Mesodermal cell (in vitro differentiated cells): ENCODE results near the gene SREBF1.

Experiments
- H3K27ac ChIP-seq: 2 replicates; pipeline ENCODE4 v1.7.0; 2013; ENCODE audit warnings: mild to moderate bottlenecking, low read depth, low read length, moderate library complexity; ENCODE audit not compliant: severe bottlenecking
- H3K36me3 ChIP-seq: 2 replicates; pipeline ENCODE4 v1.7.1; 2013; ENCODE audit warnings: mild to moderate bottlenecking, low read length, moderate library complexity; ENCODE audit not compliant: control insufficient read depth, insufficient read depth
- H3K4me1 ChIP-seq: one replicate; pipeline ENCODE4 v1.7.1; 2013; ENCODE audit warnings: mild to moderate bottlenecking, low read length; ENCODE audit not compliant: insufficient read depth, control insufficient read depth, poor library complexity, severe bottlenecking
- H3K4me3 ChIP-seq: 2 replicates; pipeline ENCODE4 v1.7.0; 2013; ENCODE audit warnings: low read length, control low read depth, mild to moderate bottlenecking; ENCODE audit not compliant: insufficient read depth, poor library complexity, severe bottlenecking; ENCODE audit errors: extremely low read depth
- H3K9me3 ChIP-seq: 2 replicates; pipeline ENCODE4 v1.7.1; 2013; ENCODE audit warnings: mild to moderate bottlenecking, low read length, moderate library complexity; ENCODE audit not compliant: control insufficient read depth
- WGBS, 2 experiments: methylation state at CpG; one replicate each; pipeline ENCODE4 v1.1.5; 2013; ENCODE audit warnings: missing lambda C conversion rate in 2 of 2; ENCODE audit not compliant: insufficient coverage in 2 of 2; 5-methylcytosine and 5-hydroxymethylcytosine counted together

Gene SREBF1

DNA sequence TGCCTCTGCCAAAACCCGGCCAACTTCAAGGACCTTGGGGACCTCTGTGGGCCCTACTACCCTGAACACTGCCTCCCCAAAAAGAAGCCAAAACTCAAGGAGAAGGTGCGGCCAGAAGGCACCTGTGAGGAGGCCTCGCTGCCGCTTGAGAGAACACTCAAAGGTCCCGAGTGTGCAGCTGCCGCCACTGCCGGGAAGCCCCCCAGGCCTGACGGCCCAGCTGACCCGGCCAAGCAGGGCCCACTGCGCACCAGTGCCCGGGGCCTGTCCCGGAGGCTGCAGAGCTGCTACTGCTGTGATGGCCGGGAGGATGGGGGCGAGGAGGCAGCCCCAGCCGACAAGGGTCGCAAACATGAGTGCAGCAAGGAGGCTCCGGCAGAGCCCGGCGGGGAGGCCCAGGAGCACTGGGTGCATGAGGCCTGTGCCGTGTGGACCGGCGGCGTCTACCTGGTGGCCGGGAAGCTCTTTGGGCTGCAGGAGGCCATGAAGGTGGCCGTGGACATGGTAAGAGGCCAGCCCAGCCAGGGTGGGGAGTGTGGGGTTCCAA lies 38.7 kb downstream of the SREBF1 start:
- Histone ChIP-seq H3K4me1 (peaks cover 5% of the 10 kb centered on the region), H3K36me3 (peaks cover 88% of the 10 kb centered on the region), H3K4me3 (no peak overlapping the region), H3K9me3 (no peaks in the 10 kb centered on the region), H3K27ac (no peak overlapping the region)
- WGBS, 2 experiments = 94 to 95% methylated on average over 18 to 24 of the region's 25 CpGs

DNA sequence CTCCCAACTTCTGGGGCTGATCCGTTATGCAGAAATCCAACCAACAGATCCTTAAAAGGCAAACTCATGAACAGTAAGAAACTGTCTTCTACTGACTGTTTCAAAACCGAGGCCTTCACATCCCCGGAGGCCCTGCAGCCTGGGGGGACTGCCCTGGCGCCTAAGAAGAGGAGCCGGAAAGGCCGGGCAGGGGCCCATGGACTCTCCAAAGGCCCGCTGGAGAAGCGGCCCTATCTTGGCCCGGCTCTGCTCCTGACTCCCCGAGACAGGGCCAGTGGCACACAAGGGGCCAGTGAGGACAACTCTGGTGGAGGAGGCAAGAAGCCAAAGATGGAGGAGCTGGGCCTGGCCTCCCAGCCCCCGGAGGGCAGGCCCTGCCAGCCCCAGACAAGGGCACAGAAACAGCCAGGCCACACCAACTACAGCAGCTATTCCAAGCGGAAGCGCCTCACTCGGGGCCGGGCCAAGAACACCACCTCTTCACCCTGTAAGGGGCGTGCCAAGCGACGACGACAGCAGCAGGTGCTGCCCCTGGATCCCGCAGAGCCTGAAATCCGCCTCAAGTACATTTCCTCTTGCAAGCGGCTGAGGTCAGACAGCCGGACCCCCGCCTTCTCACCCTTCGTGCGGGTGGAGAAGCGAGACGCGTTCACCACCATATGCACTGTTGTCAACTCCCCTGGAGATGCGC lies 39.5 kb downstream of the SREBF1 start:
- Histone ChIP-seq H3K4me1 (peaks cover 13% of the 10 kb centered on the region), H3K27ac (no peak overlapping the region), H3K4me3 (no peak overlapping the region), H3K36me3 (peaks cover 86% of the 10 kb centered on the region), H3K9me3 (no peaks in the 10 kb centered on the region)
- WGBS, 2 experiments = 94 to 98% methylated on average over 29 of the region's 30 CpGs

DNA sequence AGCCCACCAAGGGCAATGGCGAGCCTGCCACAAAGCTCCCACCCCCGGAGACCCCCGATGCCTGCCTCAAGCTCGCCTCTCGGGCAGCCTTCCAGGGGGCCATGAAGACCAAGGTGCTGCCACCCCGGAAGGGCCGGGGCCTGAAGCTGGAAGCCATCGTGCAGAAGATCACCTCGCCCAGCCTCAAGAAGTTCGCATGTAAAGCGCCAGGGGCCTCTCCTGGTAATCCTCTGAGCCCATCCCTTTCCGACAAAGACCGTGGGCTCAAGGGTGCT lies 40.1 kb downstream of the SREBF1 start:
- Histone ChIP-seq H3K9me3 (no peaks in the 10 kb centered on the region), H3K4me3 (no peak overlapping the region), H3K27ac (no peak overlapping the region), H3K4me1 (peaks cover 19% of the 10 kb centered on the region), H3K36me3 (peaks cover 83% of the 10 kb centered on the region)
- 95 to 99% methylated on average over 12 to 13 of the region's 13 CpGs for WGBS, 2 experiments

DNA sequence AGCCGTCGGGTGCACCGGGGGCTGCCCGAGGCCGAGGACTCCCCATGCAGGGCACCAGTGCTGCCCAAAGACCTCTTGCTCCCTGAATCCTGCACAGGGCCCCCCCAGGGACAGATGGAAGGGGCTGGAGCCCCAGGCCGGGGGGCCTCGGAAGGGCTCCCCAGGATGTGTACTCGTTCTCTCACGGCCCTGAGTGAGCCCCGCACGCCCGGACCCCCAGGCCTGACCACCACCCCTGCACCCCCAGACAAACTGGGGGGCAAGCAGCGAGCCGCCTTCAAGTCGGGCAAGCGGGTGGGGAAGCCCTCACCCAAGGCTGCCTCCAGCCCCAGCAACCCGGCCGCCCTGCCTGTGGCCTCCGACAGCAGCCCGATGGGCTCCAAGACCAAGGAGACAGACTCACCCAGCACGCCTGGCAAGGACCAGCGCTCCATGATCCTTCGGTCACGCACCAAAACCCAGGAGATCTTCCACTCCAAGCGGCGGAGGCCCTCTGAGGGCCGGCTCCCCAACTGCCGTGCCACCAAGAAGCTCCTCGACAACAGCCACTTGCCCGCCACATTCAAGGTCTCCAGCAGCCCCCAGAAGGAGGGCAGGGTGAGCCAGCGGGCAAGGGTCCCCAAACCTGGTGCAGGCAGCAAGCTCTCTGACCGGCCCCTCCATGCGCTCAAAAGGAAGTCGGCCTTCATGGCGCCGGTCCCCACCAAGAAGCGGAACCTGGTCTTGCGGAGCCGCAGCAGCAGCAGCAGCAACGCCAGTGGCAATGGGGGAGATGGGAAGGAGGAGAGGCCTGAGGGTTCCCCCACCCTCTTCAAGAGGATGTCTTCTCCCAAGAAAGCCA lies 40.6 kb downstream of the SREBF1 start:
- Histone ChIP-seq H3K4me1 (peaks cover 24% of the 10 kb centered on the region), H3K36me3 (peaks cover 78% of the 10 kb centered on the region)

DNA sequence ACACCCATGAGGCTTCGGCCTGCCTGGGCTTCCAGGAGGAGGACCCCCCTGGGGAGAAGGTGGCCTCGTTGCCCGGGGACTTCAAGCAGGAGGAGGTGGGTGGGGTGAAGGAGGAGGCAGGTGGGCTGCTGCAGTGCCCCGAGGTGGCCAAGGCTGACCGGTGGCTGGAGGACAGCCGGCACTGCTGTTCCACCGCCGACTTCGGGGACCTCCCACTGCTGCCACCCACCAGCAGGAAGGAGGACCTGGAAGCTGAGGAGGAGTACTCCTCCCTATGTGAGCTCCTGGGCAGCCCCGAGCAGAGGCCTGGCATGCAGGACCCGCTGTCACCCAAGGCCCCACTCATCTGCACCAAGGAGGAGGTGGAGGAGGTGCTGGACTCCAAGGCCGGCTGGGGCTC lies 41.5 kb downstream of the SREBF1 start:
- Histone ChIP-seq H3K27ac (no peak overlapping the region), H3K36me3 (peaks cover 70% of the 10 kb centered on the region), H3K4me3 (no peak overlapping the region), H3K4me1 (peaks cover 24% of the 10 kb centered on the region), H3K9me3 (no peaks in the 10 kb centered on the region)
- WGBS, 2 experiments = 97 to 100% methylated on average over 6 of the region's 12 CpGs

More for the DNA sequence above, 40.6 kb downstream of the SREBF1 start:
- no peak overlapping the region for H3K4me3 ChIP-seq
- no peak overlapping the region for H3K27ac ChIP-seq
- H3K9me3 ChIP-seq = no peaks in the 10 kb centered on the region
- WGBS, 2 experiments = 96% methylated on average over 30 to 31 of the region's 40 CpGs

DNA sequence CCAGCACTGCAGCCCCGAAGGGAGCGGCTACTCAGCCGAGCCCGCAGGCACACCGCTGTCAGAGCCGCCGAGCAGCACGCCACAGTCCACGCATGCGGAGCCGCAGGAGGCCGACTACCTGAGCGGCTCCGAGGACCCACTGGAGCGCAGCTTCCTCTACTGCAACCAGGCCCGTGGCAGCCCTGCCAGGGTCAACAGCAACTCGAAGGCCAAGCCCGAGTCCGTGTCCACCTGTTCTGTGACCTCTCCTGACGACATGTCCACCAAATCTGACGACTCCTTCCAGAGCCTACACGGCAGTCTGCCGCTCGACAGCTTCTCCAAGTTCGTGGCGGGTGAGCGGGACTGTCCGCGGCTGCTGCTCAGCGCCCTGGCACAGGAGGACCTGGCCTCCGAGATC lies 42.4 kb downstream of the SREBF1 start:
- Histone ChIP-seq H3K36me3 (peaks cover 62% of the 10 kb centered on the region), H3K9me3 (no peaks in the 10 kb centered on the region), H3K4me1 (peaks cover 24% of the 10 kb centered on the region), H3K4me3 (no peak overlapping the region), H3K27ac (no peak overlapping the region)
- 96% methylated on average over 30 to 31 of the region's 31 CpGs for WGBS, 2 experiments

DNA sequence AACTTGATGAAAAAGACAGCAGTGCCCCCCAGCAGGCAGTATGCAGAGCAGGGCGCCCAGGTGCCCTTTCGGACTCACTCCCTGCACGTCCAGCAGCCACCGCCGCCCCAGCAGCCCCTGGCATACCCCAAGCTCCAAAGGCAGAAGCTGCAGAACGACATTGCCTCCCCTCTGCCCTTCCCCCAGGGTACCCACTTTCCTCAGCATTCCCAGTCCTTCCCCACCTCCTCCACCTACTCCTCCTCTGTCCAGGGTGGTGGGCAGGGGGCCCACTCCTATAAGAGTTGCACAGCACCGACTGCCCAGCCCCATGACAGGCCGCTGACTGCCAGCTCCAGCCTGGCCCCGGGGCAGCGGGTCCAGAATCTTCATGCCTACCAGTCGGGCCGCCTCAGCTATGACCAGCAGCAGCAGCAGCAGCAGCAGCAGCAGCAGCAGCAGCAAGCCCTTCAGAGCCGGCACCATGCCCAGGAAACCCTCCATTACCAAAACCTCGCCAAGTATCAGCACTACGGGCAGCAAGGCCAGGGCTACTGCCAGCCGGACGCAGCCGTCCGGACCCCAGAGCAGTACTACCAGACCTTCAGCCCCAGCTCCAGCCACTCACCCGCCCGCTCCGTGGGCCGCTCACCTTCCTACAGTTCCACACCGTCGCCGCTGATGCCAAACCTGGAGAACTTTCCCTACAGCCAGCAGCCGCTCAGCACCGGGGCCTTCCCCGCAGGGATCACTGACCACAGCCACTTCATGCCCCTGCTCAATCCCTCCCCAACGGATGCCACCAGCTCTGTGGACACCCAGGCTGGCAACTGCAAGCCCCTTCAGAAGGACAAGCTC lies 43.2 kb downstream of the SREBF1 start:
- Histone ChIP-seq H3K4me1 (peaks cover 24% of the 10 kb centered on the region), H3K36me3 (peaks cover 54% of the 10 kb centered on the region), H3K27ac (peak overlapping the region; percentile 16), H3K9me3 (no peaks in the 10 kb centered on the region), H3K4me3 (no peak overlapping the region)
- 94% methylated on average over 20 to 30 of the region's 30 CpGs for WGBS, 2 experiments

DNA sequence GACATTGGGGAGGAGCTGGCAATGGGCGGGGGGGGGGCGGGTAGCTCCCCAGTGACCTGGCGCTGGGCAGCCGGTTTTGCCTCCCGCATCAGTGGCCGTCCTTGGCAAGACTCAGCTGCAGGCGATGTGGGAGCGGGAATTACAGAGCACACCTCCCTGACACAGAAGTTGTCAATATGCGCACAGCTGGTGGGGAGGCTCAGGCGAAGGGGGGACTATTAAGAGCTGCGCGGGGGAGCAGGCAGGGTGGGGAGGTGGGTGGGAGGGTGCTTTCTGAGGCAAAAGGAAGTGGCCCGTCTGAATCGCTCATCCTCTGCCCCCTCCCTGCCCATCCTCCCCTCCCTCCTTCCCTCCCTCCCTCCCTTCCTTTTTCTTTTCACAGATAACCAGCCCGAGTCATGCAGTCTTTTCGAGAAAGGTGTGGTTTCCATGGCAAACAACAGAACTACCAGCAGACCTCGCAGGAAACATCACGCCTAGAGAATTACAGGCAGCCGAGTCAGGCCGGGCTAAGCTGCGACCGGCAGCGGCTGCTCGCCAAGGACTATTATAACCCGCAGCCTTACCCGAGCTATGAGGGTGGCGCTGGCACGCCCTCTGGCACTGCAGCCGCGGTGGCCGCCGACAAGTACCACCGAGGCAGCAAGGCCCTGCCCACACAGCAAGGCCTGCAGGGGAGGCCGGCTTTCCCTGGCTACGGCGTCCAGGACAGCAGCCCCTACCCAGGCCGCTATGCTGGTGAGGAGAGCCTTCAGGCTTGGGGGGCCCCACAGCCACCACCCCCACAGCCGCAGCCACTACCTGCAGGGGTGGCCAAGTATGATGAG lies 44.0 kb downstream of the SREBF1 start:
- H3K27ac ChIP-seq = peak overlapping the region; percentile 16
- 25 to 31% methylated on average over 30 of the region's 38 CpGs for whole genome bisulfite sequencing, 2 experiments
- no peak overlapping the region for H3K4me3 ChIP-seq

DNA sequence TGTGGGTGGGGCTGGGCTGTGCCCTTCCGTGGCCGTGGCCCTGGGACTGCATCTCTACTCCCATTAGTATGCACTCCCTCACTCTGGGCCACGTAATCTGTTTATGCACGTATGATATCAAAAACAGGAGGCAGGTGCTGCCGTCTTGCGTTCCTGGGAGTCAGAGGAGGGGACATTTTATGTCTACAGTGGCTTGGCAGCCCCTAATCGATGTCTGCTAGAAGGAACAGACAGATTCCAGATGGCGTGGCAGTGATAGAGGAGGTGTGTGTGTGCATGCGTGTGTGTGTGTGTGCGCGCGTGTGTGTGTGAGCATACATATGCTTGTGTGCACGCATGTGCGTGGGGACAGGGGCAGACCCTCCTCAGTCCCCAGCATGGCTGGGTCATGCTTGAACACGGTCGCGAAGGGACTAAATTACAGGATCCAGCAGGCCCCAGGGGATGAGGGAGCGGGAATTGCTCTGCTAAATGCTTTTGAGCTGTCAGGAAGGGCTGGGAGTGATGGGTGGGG lies 44.7 kb downstream of the SREBF1 start:
- whole genome bisulfite sequencing, 2 experiments = 56 to 70% methylated on average over 7 to 13 of the region's 18 CpGs
- Histone ChIP-seq H3K27ac (no peak overlapping the region), H3K4me3 (no peak overlapping the region), H3K36me3 (peaks cover 39% of the 10 kb centered on the region), H3K4me1 (peaks cover 24% of the 10 kb centered on the region), H3K9me3 (no peaks in the 10 kb centered on the region)

More for the DNA sequence above, 44.0 kb downstream of the SREBF1 start:
- Histone ChIP-seq H3K9me3 (no peaks in the 10 kb centered on the region), H3K4me1 (peaks cover 24% of the 10 kb centered on the region), H3K36me3 (peaks cover 46% of the 10 kb centered on the region)
